ENCODE results near the gene WDR93.
"Not testable (repeated sequence)": the region's sequence is repeated elsewhere in the genome, so short reads cannot be mapped to it uniquely, and the experiment has no call there.

WDR93 gene

GRCh38 chr15:89778861-89779260 is 88.2 kb downstream of the WDR93 start:
- no peak for TF ChIP-seq CTCF (IDR thresholded peaks at IDR 0.05; ENCODE audit: low read depth, low read length)
- no peak overlapping the region for H3K4me3 ChIP-seq (ENCODE audit: low read depth, low read length)

GRCh38 chr15:89780601-89781000 is 90.0 kb downstream of the WDR93 start:
- no peak for TF ChIP-seq CTCF (IDR thresholded peaks at IDR 0.05; ENCODE audit: low read depth, low read length)
- no peak overlapping the region for H3K4me3 ChIP-seq (ENCODE audit: low read depth, low read length)

- no peak overlapping the region for H3K4me3 ChIP-seq (ENCODE audit: low read depth, low read length)
- TF ChIP-seq CTCF (IDR thresholded peaks at IDR 0.05; ENCODE audit: low read depth, low read length) = no peak
These were observed 90.4 kb downstream of the WDR93 start for GRCh38 chr15:89781055-89781454.

- no peak overlapping the region for H3K4me3 ChIP-seq (ENCODE audit: low read depth, low read length)
- TF ChIP-seq CTCF (IDR thresholded peaks at IDR 0.05; ENCODE audit: low read depth, low read length) = no peak
These were observed 91.4 kb downstream of the WDR93 start for GRCh38 chr15:89781891-89782618.

GRCh38 chr15:89782619-89782950 is 92.0 kb downstream of the WDR93 start:
- H3K4me3 ChIP-seq (ENCODE audit: low read depth, low read length) = not testable (repeated sequence)

GRCh38 chr15:89783111-89783860 is 92.7 kb downstream of the WDR93 start:
- no peak for TF ChIP-seq CTCF (IDR thresholded peaks at IDR 0.05; ENCODE audit: low read depth, low read length)
- H3K4me3 ChIP-seq (ENCODE audit: low read depth, low read length) = no peak overlapping the region

- H3K4me3 ChIP-seq (ENCODE audit: low read depth, low read length) = no peak overlapping the region
- TF ChIP-seq CTCF (IDR thresholded peaks at IDR 0.05; ENCODE audit: low read depth, low read length) = no peak
These were observed 93.5 kb downstream of the WDR93 start for GRCh38 chr15:89783861-89784685.
